HUDEP-2 (cell line): ENCODE data around the gene EPHX1.
"Not testable (repeated sequence)": the region's sequence is repeated elsewhere in the genome, so short reads cannot be mapped to it uniquely, and the experiment has no call there.

Experiments used
- DNase-seq, 76 experiments: peaks; one replicate each; lab custom pipeline; 2025; ENCODE audit not compliant: unreplicated experiment in 76 of 76; lab: John Stamatoyannopoulos, UW

EPHX1 gene

DNA sequence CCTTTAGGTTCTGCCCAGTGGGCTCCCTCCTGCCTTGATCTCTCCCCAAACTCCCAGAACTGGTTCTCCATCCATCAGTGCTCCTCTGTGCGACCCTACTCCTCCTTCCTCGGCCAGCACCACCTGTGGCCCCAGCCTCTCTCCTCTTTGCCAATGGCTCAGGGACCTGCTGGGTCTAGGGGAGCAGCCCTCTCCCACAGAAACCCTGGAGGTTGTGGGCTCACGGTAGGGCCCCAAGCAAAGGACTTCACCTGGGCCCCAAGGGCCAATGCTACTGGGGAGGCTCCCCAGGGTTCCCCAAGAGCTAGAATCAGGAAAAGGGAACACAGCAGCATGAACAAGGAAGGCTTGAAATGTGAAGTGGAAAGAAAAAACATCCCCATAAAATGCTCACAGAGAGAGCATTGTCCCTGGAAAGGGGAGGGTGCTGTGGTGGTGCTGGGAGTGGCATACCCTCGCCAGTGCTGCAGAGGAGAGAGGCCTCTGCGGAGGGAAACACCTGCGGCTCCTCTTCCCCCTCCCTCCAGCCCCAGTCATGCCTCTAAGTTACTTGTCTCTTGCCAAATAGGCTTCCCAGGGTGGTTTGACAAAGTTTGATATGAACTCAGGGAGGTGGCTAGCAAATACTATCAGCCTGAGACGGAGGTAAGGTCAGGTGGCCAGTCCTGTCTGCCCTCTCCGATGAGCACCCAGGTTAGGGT, 69.7 kb downstream of the EPHX1 start:
- DNase-seq: peak in 2 of 76 experiments; percentile 22 to 23

DNA sequence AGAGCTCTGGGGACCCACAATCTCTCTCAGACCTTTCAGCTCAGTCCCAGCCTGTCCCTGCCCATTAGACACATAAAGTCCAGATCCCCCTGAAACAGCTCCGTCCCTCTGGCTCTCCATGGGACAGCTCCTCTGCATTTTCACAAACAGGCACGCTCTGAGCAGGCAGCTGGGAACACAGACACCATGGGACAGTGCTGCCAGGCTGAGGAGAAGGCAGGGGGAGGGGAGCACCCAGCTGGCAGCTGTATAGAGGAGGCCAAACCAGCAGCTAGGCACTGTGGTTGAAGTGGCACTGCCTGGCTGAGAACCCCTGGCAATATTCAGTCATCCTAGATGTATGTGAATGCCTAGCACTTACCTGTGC, 70.3 kb downstream of the EPHX1 start:
- DNase-seq: peak in 1 of 76 experiments; percentile 10

DNA sequence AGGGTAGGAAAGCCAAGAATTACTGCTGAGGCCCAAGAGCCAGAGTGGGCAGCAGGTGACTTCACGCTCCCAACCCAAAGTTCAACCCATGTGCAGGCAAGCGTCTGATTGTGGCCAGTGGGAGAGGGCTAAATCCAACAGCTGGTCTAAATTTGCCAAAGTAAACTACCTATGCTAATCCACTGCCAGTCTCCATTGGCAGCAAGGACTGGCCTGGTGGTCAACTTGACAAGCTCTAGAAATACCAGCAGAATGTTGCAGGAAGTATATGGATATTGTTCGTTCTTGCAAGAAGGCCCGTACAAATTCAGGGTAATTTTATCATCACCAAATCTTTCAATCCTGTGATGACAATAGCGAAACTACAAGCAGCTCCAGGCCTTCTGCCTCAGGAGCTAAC, 70.7 kb downstream of the EPHX1 start:
- DNase-seq: no peak

DNA sequence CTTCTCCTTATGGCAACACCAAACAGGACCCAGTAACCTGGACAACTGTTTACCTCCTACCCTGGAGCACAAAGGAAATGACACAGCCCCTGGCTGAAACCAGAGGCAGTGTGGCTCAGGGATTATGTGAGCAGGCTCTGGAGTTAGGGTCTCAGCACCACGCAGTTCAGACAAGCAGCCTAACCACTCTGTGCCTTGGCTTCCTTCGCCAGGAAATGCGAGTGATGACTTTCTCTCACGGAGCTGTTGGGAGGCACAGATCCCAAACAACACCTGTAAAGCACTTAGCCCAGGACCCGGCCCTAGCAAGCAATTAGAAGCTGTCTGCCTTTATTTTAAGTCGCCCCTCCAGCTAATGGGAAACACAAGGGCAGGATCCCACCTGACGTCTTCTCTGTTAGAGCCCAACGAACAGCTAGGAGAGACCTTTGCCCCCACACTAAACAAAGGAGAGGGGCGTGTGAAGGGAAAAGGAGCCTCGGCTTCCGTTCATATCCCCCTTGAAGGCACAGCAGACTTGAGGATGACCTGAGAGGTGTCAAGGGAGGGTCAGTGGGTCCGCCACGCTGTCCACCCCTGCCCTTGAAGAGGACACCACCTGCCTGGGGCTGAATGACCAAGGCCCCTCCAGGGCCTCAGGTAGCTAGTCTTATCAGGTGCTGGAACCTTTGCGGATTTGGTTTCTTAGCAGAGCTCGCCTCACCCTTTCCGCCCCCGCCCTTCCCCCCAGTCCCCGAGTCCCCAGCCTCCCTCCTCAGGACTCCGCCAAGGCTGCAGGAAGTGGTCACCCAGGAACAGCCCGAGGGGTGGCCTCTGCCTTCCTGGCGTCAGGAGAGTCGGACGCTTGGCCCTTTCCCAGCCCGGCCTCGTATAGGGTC, 71.4 kb downstream of the EPHX1 start:
- DNase-seq: peak in 13 of 76 experiments; percentile 3 to 34 (median 21)

DNA sequence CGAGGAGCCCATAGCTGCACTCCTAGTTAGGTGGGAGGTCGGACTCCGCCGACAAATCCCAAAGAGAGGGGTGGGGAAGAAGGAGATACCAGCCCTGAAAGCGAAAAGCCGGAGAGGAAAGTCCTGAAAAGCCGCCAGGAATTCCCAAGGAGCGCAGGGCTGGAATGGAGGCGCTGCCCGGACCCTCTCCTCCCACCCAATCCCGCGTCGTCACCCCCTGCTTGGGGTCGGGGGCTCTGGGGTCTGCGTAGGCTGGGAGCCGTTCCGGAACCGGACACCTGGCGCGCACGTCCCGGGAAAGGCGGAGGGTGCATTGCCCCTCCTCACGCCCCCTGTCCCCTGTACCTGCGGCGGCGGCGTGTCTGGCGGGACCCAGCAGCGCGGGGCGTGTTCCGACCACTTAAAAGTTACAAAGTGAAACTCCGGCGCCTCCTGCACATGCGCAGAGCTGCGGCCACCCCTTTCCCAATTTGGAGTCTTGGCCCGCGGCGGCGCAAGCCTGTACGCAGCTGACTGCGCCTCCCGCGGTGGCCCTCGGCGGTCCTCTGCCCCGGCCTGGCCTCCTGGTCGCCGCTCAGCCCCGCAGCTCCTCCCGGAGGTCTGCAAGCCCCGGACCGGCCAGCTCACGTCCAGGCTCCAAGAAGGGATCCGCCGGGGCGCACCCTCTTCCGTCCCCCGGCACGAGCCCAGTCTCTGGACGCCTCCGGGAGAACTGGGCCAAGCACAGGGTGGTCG, 72.2 kb downstream of the EPHX1 start, which contains the start of gene TMEM63A:
TMEM63A (minus strand) TSS at position 422 of the 735 bp plus-strand sequence. CDS start 4,800 bp downstream, outside the sequence.
- peak in 72 of 76 experiments; percentile 21 to 85 (median 73) for DNase-seq

DNA sequence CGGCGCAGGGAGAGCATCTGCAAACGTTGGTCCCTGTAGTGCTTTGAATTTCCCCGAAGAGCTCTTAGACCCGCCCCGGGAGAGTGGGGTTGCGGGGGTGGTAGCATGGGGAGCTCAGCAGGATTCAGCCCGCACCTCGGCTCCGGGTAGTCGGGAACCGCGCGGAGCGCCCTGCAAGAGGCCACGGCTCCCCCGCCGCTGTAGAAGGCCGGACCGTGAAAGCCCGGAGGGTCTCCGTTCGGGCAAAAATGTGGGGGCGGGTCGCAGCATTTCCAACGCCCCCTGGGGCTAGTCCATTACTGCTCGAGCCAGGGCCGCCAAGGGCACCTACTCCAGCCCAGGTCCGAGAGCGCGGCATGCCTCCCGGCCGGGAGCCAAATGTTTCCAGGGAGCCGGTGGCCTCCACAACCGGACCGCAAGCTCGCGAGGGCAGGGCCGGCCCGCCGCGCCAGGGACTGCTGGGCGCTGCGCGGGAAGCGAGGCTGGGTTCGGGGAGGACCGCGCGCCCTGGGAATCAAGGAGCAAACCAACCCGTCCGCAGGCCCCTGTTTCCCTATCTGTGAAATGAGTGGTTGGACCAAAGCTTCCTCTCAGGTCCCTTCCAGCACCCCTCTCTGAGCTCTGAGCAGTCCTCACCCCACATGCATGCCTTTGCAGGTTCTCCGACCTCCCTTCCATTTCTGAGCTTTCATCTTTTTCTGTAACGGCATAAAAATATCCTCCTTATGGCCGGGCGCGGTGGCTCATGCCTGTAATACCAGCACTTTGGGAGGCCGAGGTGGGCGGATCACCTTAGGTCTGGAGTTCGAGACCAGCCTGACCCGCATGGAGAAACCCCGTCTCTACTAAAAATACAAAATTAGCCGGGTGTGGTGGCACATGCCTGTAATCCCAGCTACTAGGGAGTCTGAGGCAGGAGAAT, 73.0 kb downstream of the EPHX1 start:
- DNase-seq: peak in 16 of 76 experiments; percentile 19 to 69 (median 46)

DNA sequence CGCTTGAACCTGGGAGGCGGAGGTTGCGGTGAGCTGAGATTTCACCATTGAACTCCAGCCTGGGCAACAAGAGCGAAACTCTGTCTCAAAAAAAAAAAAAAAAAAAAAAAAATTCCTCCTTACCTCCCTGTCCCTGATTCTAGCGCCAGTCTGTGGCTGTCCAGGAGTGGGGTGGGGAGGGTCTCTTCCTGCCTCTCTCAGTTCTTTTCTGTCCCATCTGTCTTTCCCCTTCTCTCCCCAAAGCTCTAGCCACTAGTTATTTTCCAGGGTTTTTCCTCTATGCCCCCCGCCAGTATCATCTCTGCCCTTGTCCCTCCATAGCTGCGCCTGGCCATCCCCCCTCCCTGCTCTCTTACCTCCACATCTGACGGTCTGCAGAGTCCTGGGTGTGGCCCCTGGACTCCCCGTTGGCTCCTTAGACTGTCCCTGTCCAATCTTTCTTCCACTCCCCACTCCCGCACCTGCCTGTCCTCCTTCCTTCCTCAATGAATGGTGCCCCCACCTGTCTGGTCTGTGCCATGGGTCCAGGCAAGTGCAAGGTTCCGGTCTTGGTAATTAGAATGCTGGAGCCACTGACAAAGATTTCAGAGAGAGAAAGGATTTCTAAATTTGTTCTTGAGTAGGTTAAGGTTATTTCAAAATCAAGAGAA, 73.8 kb downstream of the EPHX1 start:
- no peak for DNase-seq

DNA sequence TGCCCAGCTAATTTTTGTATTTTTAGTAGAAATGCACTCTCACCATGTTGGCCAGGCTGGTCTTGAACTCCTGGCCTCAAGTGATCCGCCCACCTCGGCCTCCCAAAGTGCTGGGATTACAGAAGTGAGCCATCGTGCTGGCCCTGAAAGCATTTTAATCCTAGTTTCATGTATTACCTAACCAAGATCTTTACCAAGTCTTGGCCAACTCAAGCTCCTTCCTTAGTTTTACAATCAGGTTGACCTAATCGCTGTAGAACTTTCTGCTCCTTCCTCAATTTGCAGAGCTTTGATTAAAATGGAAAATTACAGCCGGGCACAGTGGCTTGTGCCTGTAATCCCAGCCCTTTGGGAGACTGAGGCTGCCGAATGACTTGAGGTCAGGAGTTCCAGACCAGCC, 75.4 kb downstream of the EPHX1 start:
- DNase-seq: no peak

- DNase-seq: no peak
These were observed 76.5 kb downstream of the EPHX1 start for GRCh38 chr1:225886159-225887029.

- DNase-seq: no peak
These were observed 77.0 kb downstream of the EPHX1 start for GRCh38 chr1:225887030-225887314.

DNA sequence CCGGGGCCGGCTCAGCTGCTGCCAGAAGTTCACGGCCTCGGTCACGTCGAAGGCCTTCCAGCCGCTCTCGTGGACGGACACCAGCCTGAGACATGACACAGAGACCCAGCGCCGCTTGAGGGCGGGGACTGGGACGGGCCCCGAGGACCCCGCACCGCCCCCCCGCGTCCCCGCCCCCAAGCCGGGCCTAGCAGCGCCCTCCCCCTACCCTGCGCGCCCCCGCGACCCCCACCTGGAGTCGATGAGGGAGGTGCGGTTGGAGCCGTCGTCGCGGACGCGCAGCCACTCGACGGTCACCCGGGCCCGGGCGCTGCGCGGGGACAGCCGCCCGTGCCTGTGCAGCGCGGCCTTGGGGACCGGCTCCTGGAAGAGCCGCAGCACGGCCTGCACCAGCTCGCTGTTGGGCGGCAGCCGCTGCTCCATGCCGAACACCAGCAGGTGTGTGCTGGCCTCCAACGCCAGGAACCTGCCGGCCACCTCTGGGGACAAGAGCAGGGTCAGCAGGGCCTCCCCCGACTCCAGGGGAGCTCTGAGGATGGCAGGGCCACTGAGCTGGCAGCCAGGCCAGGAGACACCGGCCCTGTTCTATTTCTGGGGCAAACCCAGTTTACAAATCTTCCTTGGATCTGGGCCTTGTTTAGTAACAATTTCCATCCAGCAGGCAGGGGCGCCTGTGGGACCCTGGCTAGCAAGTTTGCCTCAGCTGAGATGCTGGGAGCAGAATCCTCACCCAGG, 77.8 kb downstream of the EPHX1 start:
- not testable (repeated sequence) for DNase-seq

DNA sequence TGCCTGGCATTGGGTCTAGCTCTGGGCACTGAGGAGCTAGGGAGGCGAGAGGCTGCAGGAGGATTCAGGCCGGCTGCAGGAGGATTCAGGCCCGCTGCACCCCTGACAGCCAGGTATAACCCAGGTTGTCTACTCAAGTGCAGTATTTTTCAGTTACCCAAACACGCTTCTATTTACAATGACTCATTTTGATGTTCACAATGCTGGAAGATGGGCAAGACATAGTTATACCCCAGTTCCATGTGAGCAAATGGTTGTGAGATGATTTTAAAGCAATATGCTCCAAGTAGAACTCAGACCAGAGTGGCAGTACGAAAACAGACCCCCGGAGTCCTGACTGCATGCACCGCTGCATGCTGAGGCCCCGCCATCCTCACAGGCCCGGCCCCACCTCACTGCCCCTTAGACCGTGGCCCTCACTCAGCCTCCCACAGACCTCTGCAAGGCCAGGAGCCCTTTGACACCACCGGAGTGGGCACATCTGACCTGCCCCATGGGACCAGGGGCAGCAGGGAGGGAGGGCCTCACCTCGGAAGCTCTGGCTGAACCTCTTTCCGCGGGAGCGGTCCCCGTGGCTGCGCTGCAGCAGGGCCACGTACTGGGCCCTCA, 78.5 kb downstream of the EPHX1 start:
- no peak for DNase-seq

- no peak for DNase-seq
These were observed 79.1 kb downstream of the EPHX1 start, which contains the start of gene LEFTY1 for GRCh38 chr1:225888898-225889601. Gene LEFTY1, minus strand, starts transcription at chr1:225889146. Its CDS starts 80 bp downstream, at chr1:225889066.

GRCh38 chr1:225889743-225890142, 79.8 kb downstream of the EPHX1 start:
- DNase-seq: no peak

DNA sequence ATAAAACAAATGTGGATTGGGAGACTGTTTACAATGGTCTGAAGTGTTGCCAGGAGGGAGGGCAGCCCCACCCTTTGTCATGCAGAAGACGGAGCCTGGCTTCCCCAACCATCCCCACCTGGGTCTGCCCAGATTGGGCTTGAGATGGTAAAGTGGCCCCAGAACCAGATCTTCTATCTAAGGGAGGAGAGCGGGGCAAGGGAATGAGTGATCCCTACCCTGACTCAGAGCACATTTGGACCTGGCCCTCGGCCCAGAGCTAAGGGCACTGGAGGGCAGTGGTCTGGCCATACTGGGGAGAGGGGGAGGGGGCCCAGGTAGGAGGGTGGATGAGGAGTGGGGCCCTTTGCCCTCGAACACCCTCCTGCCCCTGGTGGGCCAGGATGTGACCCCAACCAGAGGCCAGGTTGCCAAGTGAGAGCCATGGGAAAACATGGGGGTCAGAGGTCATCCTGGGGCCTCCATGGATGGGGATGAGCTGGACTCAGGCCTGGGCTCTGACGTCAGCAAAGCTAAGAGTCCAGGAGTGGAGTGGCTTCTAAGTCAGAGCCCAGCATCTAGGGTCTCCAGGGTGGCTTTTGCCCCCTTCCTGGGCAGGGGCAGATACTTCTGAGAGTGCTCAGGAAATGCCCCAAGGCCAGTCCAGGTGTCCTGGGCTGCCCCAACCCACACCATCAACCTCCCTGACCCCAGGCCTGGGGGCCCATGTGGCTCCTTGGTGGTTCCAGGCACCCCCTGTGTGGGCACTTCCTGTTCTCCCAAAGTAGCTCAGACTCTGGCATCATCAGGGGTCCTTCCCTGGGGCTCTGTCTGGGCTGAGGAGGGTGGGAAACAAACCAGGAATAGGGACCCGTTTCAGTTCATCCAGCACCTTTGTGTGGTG, 80.7 kb downstream of the EPHX1 start:
- no peak for DNase-seq
